GM10266 (cell line): ENCODE measurements around the gene CATSPERB.
"Not testable (repeated sequence)": the region's sequence is repeated elsewhere in the genome, so short reads cannot be mapped to it uniquely, and the experiment has no call there.

Experiments used
- DNase-seq: peaks from one replicate; pipeline ENCODE4 v3.0.0; 2012; ENCODE audit errors: extremely low spot score
- TF ChIP-seq, protein P1 (sequence below): IDR thresholded peaks from 2 replicates; pipeline ENCODE4 v1.5.1; 2012; ENCODE audit warnings: mild to moderate bottlenecking, low read depth; ENCODE audit not compliant: control insufficient read depth, insufficient read depth; ENCODE audit errors: missing control alignments

The CATSPERB gene

DNA sequence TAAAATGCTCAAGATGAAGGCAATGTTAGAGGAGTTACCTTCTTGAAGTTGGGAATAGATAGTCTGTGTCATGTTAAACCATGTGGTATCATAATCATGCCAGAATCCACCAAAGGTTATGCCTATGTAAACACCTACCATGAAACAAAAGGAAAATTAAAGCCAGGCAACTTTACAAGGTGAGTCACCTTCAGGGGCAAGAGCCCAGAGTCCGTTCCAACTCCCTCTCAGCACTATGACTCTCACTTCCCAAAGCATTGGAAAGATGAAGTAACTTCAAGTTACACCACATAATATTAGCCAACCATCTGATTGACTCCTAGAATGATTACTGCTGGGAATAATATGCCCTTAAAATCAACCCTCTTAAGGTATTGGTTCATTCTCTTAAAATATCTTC lies 38.5 kb downstream of the CATSPERB start:
- TF ChIP-seq, protein P1, sequence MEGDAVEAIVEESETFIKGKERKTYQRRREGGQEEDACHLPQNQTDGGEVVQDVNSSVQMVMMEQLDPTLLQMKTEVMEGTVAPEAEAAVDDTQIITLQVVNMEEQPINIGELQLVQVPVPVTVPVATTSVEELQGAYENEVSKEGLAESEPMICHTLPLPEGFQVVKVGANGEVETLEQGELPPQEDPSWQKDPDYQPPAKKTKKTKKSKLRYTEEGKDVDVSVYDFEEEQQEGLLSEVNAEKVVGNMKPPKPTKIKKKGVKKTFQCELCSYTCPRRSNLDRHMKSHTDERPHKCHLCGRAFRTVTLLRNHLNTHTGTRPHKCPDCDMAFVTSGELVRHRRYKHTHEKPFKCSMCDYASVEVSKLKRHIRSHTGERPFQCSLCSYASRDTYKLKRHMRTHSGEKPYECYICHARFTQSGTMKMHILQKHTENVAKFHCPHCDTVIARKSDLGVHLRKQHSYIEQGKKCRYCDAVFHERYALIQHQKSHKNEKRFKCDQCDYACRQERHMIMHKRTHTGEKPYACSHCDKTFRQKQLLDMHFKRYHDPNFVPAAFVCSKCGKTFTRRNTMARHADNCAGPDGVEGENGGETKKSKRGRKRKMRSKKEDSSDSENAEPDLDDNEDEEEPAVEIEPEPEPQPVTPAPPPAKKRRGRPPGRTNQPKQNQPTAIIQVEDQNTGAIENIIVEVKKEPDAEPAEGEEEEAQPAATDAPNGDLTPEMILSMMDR = no peak
- no peak for DNase-seq

DNA sequence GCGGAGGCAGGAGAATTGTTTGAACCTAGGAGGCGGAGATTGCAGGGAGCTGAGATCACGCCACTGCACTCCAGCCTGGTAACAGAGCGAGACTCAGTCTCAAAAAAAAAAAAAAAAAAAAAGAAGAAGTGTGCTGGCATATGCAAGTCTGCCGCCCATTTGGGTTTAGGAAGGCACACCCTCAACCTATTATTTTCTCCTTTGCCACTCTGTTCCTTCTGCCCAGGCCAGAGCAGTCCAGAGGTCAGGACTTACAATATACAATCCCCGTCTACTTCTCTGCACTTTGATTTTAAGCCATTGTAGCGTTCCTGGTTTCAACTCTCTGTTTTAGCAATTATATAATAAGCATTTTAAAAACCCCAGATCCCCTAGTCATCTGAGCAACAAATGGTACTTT lies 39.8 kb downstream of the CATSPERB start:
- no peak for DNase-seq
- TF ChIP-seq, protein P1 = no peak

DNA sequence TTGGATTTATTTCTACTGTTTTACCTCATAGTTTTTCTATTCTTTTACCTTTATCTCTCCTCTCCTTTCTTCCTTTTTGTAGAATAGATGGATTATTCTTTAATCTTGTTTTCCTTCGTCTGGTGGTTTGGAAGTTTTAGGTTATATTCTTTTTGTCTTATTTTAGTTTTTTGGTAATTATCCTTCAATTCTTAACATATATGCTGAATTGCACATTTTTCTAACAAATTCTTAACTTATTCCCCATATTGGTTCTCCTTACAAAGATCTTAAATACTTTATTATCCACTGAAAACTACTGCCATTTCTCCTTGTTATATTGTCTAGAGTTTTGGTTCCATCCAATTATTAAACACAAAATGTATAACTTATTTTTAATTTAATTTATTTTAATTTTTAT lies 42.3 kb downstream of the CATSPERB start:
- no peak for DNase-seq
- TF ChIP-seq, protein P1 = no peak

DNA sequence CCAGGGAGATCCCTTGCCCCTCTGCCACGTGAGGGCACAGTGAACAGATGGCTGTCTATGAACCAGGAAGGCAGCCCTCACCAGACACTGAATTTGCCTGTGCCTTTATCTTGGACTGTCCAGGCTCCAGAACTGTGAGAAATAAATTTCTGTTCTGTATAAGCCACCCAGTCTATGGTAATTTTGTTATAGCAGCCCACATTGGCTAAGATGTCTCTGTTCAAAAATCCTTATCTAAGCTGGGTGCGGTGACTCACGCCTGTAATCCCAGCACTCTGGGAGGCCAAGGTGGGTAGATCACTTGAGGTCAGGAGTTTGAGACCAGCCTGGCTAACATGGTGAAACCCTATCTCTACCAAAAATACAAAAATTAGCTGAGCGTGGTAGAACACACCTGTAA lies 44.5 kb downstream of the CATSPERB start:
- DNase-seq = not testable (repeated sequence)

DNA sequence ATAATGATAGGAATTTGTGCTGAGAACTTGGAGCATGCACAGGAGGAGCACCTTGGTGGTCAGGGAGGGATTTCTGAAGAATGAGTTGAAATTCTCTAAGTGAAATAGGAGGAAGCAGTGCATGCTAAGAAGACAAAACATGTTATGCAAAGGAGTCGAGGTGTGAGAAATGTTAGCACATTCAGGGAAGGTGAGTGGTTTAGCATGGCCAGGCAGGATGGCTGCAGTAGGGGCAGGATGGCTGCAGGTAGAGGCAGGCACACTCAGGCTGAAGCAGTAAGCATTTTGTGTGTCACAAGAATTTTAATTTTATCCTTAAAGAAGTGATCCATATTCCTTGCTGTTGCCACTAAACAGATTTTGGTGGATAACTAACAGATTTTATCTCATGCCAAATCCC lies 46.3 kb downstream of the CATSPERB start:
- TF ChIP-seq, protein P1 = no peak
- no peak for DNase-seq

DNA sequence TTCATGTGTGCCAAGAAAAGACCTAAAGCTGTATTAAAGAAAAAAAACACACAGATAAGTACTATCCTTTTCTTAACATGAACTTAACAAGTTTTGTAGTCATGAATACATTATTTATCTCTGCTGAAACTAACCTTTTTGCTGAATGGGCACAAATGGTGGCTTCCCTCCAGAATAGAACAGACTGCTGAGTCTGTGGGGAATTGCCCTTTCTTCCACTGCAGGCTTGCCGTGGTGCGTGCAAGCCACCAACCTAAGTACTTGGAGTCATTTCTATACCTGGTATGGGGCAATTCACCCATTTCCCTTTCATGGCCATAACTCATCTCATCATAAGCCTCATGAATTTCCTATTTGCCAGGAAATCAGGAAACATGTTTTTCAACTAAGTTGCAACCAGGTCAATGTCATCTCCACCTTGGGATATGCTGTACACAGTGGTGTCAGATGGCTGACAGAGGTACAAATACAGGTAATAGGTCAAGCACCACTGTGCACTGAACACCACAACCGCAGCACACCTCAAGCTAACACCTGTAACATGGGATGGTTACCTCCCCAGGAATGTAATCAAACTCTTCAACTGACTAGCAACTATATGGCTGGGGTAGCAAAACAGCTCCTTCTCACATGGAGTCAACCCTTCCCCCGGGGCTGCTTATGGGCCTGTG lies 49.9 kb downstream of the CATSPERB start:
- TF ChIP-seq, protein P1 = no peak
- DNase-seq = no peak

DNA sequence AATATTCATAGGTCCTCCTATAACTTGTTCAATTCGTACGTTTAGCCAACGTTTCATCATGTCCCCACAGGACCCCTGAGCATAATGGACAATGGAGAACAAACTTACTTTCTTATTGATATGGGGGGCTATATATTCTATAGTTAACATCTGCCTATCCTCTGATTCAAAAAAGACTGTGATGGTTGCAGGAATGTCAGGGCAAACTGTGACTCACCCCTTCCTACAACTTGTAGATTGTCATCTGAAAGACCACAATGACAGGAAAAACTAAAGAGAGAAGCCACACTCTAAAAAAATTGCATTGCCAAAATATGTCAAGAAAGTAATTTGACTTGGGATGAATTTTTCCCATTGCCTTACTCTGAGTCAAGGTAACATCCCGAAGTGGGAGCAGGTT lies 50.8 kb downstream of the CATSPERB start:
- no peak for DNase-seq
- TF ChIP-seq, protein P1 = no peak

DNA sequence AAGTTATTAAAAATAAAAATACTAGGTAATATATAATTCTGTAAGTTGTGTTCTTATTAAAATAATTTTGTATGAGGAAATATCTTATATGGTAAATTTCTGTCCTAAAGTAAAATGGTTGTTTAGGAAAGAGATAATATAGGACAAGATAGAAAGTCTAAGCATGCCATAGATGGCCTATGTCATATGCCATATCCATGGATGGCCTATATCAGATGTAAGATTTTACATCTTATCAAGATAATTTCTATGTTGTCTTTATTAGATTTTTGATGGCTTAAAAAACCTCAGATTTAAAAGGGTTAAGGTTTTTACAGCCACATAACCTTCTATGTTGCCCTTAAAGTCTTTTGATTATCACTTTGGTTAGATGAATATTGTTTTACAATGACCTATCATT lies 52.6 kb downstream of the CATSPERB start:
- TF ChIP-seq, protein P1 = no peak
- DNase-seq = no peak

DNA sequence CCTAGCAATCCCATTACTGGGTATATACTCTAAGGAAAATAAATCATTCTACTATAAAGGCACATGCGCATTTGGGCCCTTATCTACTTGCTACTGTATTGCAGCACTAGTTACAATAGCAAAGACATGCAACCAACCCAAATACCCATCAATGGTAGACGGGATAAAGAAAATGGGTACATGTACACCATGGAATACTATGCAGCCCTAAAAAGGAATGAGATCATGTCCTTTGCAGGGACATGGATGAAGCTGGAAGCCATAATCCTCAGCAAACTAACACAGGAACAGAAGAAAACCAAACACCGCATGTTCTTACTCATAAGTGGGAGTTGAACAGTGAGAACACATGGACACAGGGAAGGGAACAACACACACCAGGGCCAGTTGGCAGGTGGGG lies 54.2 kb downstream of the CATSPERB start:
- not testable (repeated sequence) for DNase-seq
